Stimulated activated CD8-positive, alpha-beta memory T cell treated with anti-CD3 and anti-CD28 coated beads, Interleukin-12 subunit alpha, Interleukin-12 subunit beta, amount 100 ng/mL, for 1 hour (primary cell): Measurements from ENCODE around the gene COL5A1.

Source experiments
- DNase-seq: peaks from one replicate; pipeline ENCODE4 v3.0.0-alpha.2; 2020; ENCODE audit warnings: low read depth

Gene COL5A1

GRCh38 chr9:134607971-134608370, 33.6 kb upstream of the COL5A1 start:
- no peak for DNase-seq

- no peak for DNase-seq
Observed at GRCh38 chr9:134611046-134611445, 30.6 kb upstream of the COL5A1 start.

- DNase-seq = no peak
Observed at GRCh38 chr9:134612309-134612708, 29.3 kb upstream of the COL5A1 start.

- no peak for DNase-seq
Observed at GRCh38 chr9:134612715-134613114, 28.9 kb upstream of the COL5A1 start.

- no peak for DNase-seq
Observed at GRCh38 chr9:134614256-134614655, 27.3 kb upstream of the COL5A1 start.

GRCh38 chr9:134616341-134616740, 25.3 kb upstream of the COL5A1 start:
- no peak for DNase-seq

- no peak for DNase-seq
Observed at GRCh38 chr9:134617246-134617645, 24.4 kb upstream of the COL5A1 start.

- no peak for DNase-seq
Observed at GRCh38 chr9:134617836-134618162, 23.8 kb upstream of the COL5A1 start.

GRCh38 chr9:134618163-134618832, 23.3 kb upstream of the COL5A1 start:
- DNase-seq = no peak

- no peak for DNase-seq
Observed at GRCh38 chr9:134618833-134619447, 22.7 kb upstream of the COL5A1 start.

- no peak for DNase-seq
Observed at GRCh38 chr9:134619448-134619982, 22.1 kb upstream of the COL5A1 start.

- DNase-seq = no peak
Observed at GRCh38 chr9:134619983-134620661, 21.5 kb upstream of the COL5A1 start.

GRCh38 chr9:134620751-134621557, 20.6 kb upstream of the COL5A1 start:
- no peak for DNase-seq

GRCh38 chr9:134621558-134622110, 20.0 kb upstream of the COL5A1 start:
- DNase-seq = no peak

GRCh38 chr9:134622896-134623257, 18.7 kb upstream of the COL5A1 start:
- no peak for DNase-seq

- no peak for DNase-seq
Observed at GRCh38 chr9:134623258-134624066, 18.1 kb upstream of the COL5A1 start.

GRCh38 chr9:134624137-134624591, 17.4 kb upstream of the COL5A1 start:
- no peak for DNase-seq

GRCh38 chr9:134624621-134625181, 16.9 kb upstream of the COL5A1 start:
- no peak for DNase-seq

GRCh38 chr9:134625361-134626068, 16.1 kb upstream of the COL5A1 start:
- DNase-seq = no peak

GRCh38 chr9:134626069-134626423, 15.6 kb upstream of the COL5A1 start:
- no peak for DNase-seq
